IMR-90 (cell line): ENCODE data around the gene SIGLEC15. TPM values are rescaled to one million over a fixed set of nuclear protein-coding genes. Genes with fewer than 3 reads are reported as not detected.
"Not testable (repeated sequence)": the region's sequence is repeated elsewhere in the genome, so short reads cannot be mapped to it uniquely, and the experiment has no call there.

Source experiments
- ATAC-seq: fragments of 200-7000 bp; cut with Tn5 transposase; 2 replicates; pipeline ENCODE4 v1.9.1; 2020; ENCODE audit warnings: low read depth, mild to moderate bottlenecking, moderate library complexity
- BruUV-seq: library from RNA; stranded (reverse); fragments of 400-500 nt; replicated peaks from 2 replicates; lab custom pipeline; 2021; lab: Mats Ljungman, UMichigan
- CTCF ChIA-PET: fragments of 300-600 bp; formaldehyde crosslinking; extraction: SDS; loops from one replicate; lab custom pipeline; 2021; ENCODE audit warnings: antibody characterized with exemption; lab: Yijun Ruan, JAX
- POLR2A ChIA-PET: fragments of 300-600 bp; sonication (Branson Sonifier 250); formaldehyde crosslinking; loops from one replicate; lab custom pipeline; 2022; ENCODE audit warnings: antibody characterized with exemption; ENCODE audit not compliant: unreplicated experiment; lab: Charles Lee
- DNase-seq: peaks from one replicate; pipeline ENCODE4 v3.0.0; 2013
- H2AFZ ChIP-seq: replicated peaks from 2 replicates; pipeline ENCODE3; 2013; ENCODE audit warnings: low read length, mild to moderate bottlenecking; ENCODE audit not compliant: poor library complexity
- H2AK5ac ChIP-seq: 2 replicates; pipeline ENCODE4 v1.6.1; 2013; ENCODE audit warnings: low read depth, low read length, inconsistent platforms
- H2AK9ac ChIP-seq: replicated peaks from 2 replicates; pipeline ENCODE3; 2013; ENCODE audit warnings: mild to moderate bottlenecking, low read depth, low read length, moderate library complexity; ENCODE audit not compliant: poor library complexity
- H2BK120ac ChIP-seq: 2 replicates; pipeline ENCODE4 v1.6.1; 2013; ENCODE audit warnings: low read depth, low read length, inconsistent platforms
- H2BK15ac ChIP-seq: 3 replicates; pipeline ENCODE4 v1.6.1; 2013; ENCODE audit warnings: low read depth, low read length, inconsistent platforms
- H2BK20ac ChIP-seq: 2 replicates; pipeline ENCODE4 v1.6.1; 2013; ENCODE audit warnings: low read depth, mild to moderate bottlenecking, inconsistent platforms, low read length, moderate library complexity
- H2BK5ac ChIP-seq: 2 replicates; pipeline ENCODE4 v1.6.1; 2013; ENCODE audit warnings: mild to moderate bottlenecking, low read depth, low read length, inconsistent platforms; ENCODE audit not compliant: poor library complexity, severe bottlenecking
- H3K14ac ChIP-seq: replicated peaks from 2 replicates; pipeline ENCODE4 v1.6.1; 2013; ENCODE audit warnings: low read depth, low read length, inconsistent platforms
- H3K18ac ChIP-seq: 2 replicates; pipeline ENCODE4 v1.6.1; 2013; ENCODE audit warnings: low read depth, low read length, control low read depth
- H3K23ac ChIP-seq: 2 replicates; pipeline ENCODE4 v1.6.1; 2013; ENCODE audit warnings: low read depth, low read length, inconsistent platforms
- H3K27ac ChIP-seq: 2 replicates; pipeline ENCODE4 v1.5.1; 2013; ENCODE audit warnings: mild to moderate bottlenecking, control low read depth, low read length; ENCODE audit not compliant: insufficient read depth
- H3K27me3 ChIP-seq: 2 replicates; pipeline ENCODE4 v1.6.1; 2013; ENCODE audit warnings: low read length; ENCODE audit not compliant: control insufficient read depth, insufficient read depth
- H3K36me3 ChIP-seq: 2 replicates; pipeline ENCODE4 v1.6.1; 2013; ENCODE audit warnings: low read length, mixed read lengths; ENCODE audit not compliant: control insufficient read depth, insufficient read depth
- H3K4ac ChIP-seq: 2 replicates; pipeline ENCODE4 v1.6.1; 2013; ENCODE audit warnings: low read depth, low read length, inconsistent platforms
- H3K4me1 ChIP-seq: 2 replicates; pipeline ENCODE4 v1.6.1; 2013; ENCODE audit warnings: low read length, mixed read lengths; ENCODE audit not compliant: control insufficient read depth, insufficient read depth
- H3K4me2 ChIP-seq: 2 replicates; pipeline ENCODE4 v1.6.1; 2013; ENCODE audit warnings: low read depth, mild to moderate bottlenecking, control low read depth, low read length, moderate library complexity
- H3K4me3 ChIP-seq: 2 replicates; pipeline ENCODE4 v1.5.1; 2013; ENCODE audit warnings: low read depth, mild to moderate bottlenecking, control low read depth, low read length, moderate library complexity; ENCODE audit not compliant: insufficient read depth
- H3K56ac ChIP-seq: 2 replicates; pipeline ENCODE4 v1.6.1; 2013; ENCODE audit warnings: low read length, inconsistent platforms; ENCODE audit not compliant: insufficient read depth; ENCODE audit errors: extremely low read depth
- H3K79me1 ChIP-seq, 2 experiments: 2 replicates each; pipeline ENCODE4 v1.6.1; 2013; ENCODE audit warnings: low read length in 2 of 2, inconsistent platforms in 1 of 2, low read depth in 1 of 2
- H3K9ac ChIP-seq: 2 replicates; pipeline ENCODE4 v1.6.1; 2013; ENCODE audit warnings: low read depth, low read length, control low read depth
- H3K9me1 ChIP-seq: 2 replicates; pipeline ENCODE4 v1.6.1; 2013; ENCODE audit warnings: low read length, inconsistent platforms; ENCODE audit not compliant: insufficient read depth
- H3K9me3 ChIP-seq: 2 replicates; pipeline ENCODE4 v1.6.1; 2013; ENCODE audit warnings: low read length; ENCODE audit not compliant: control insufficient read depth, insufficient read depth
- H4K20me1 ChIP-seq: 2 replicates; pipeline ENCODE4 v1.6.1; 2013; ENCODE audit warnings: low read length, inconsistent platforms; ENCODE audit not compliant: insufficient read depth
- H4K5ac ChIP-seq: 2 replicates; pipeline ENCODE4 v1.6.1; 2013; ENCODE audit warnings: mild to moderate bottlenecking, low read depth, low read length, control low read depth
- H4K8ac ChIP-seq, 2 experiments: 2 replicates each; pipeline ENCODE4 v1.6.1; 2013; ENCODE audit warnings: low read depth in 2 of 2, low read length in 2 of 2, control low read depth in 1 of 2, inconsistent platforms in 1 of 2
- H4K91ac ChIP-seq: 2 replicates; pipeline ENCODE4 v1.6.1; 2013; ENCODE audit warnings: low read depth, low read length, inconsistent platforms; ENCODE audit not compliant: insufficient read depth
- WGBS, 2 experiments: methylation state at CpG; one replicate each; pipeline versions ENCODE4 v1.1.5 to v1.1.7; 2013; ENCODE audit warnings: missing lambda C conversion rate in 2 of 2; ENCODE audit not compliant: insufficient read length in 1 of 2; ENCODE audit errors: extremely low coverage in 2 of 2; 5-methylcytosine and 5-hydroxymethylcytosine counted together
- dilution Hi-C: fragments of 300-500 bp; cut with HindIII; formaldehyde crosslinking; loops from one replicate; pipeline ENCODE4 v1.14.3; 2018; ENCODE audit warnings: low sequenced_read_pairs; ENCODE audit not compliant: unreplicated experiment
- in situ Hi-C: fragments of 300-500 bp; cut with MboI; formaldehyde crosslinking; loops from 3 replicates; pipeline ENCODE4 v1.14.3; 2019; ENCODE audit warnings: low sequenced_read_pairs, inconsistent platforms, mixed read lengths
- intact Hi-C: fragments of 100-400 bp; cut with micrococcal nuclease; formaldehyde crosslinking; loops from 2 replicates; pipeline ENCODE4 v1.10.0; 2022
- polyA plus RNA-seq, 3 experiments: library from polyadenylated mRNA; depleted of rRNA; stranded (reverse); fragments of >200 nt; gene quantifications; 2 replicates each; pipeline ENCODE4 v1.2.3, GENCODE V29; 2012; ENCODE audit warnings: low replicate concordance in 1 of 3
- total RNA-seq: library from RNA; depleted of rRNA; stranded (reverse); fragments of >200 nt; gene quantifications from 2 replicates; pipeline ENCODE4 v1.2.3, GENCODE V29; 2012

The SIGLEC15 gene
- total and polyA plus RNA-seq, 2 of the 4 experiments (the other 2 are of a cell fraction): 1.1 to 1.8 TPM

DNA sequence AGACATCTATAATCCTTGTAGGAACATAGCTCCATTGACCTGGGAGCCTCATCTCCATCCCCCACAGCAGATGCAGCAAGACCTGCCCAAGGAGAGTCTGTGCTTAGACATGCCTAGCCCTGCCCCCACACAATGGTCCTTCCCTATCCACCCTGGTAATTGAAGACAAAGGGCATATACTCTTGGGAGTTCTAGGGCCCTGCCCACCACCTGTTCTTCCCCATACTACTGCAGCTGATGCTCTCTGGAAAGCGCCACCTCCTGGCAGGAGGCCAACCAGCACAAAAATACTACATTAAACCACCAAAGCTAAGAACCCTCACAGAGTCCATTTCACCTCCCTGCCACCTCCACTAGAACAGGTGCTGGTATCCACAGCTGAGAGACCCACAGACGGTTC, 18.3 kb upstream of the SIGLEC15 start:
- Histone ChIP-seq H2BK15ac (peak overlapping the region; percentile 89), H2BK120ac (peak overlapping the region; percentile 98), H4K8ac (peak overlapping the region; percentile 75 to 97), H3K23ac (peak overlapping the region; percentile 90; the same call in 1 of the 2 replicates), H4K5ac (peak overlapping the region; percentile 71; the same call in 1 of the 2 replicates), H4K91ac (peak overlapping the region; percentile 95), H3K4me1 (peaks cover 17% of the 10 kb centered on the region), H3K18ac (peak overlapping the region; percentile 93), H2BK5ac (peak overlapping the region; percentile 87), H2AK5ac (peak overlapping the region; percentile 45), H3K14ac (peak overlapping the region; percentile 93), H3K27ac (peak overlapping the region; percentile 86), H2BK20ac (peak overlapping the region; percentile 97), H3K4ac (peak overlapping the region; percentile 86)
- in situ Hi-C loops, H3K79me1 ChIP-seq, H2AFZ ChIP-seq, H3K9me1 ChIP-seq, H3K27me3 ChIP-seq, H3K4me2 ChIP-seq, H3K9ac ChIP-seq, H2AK9ac ChIP-seq, H3K9me3 ChIP-seq, POLR2A ChIA-PET, H4K20me1 ChIP-seq, intact Hi-C loops, ATAC-seq, H3K4me3 ChIP-seq, H3K56ac ChIP-seq, CTCF ChIA-PET, BruUV-seq, H3K36me3 ChIP-seq, DNase-seq, dilution Hi-C loops: not testable (repeated sequence)
- no CpG with 5 or more reads among the region's 2 CpGs for WGBS, 2 experiments

DNA sequence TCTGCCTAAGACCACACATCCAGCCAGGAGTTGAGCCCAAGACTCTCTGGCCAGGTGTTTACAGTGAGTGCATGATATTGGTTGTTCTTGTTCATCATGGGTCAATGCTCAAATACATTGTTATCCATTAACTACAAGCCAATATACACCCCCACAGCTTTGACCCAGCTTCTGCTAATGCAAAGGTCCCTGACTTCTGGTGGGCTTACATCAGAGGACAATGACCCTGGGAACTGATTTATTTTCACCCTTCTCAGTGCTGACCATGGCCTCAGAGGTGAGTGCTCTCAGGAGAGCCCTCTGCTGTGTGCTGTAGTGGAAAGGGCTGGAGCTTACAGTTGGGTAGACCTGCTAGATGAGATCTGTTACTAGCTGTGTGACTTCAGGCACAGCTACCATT, 10.7 kb upstream of the SIGLEC15 start:
- H3K4me2 ChIP-seq, POLR2A ChIA-PET, H4K91ac ChIP-seq, CTCF ChIA-PET, BruUV-seq, H3K4me3 ChIP-seq, ATAC-seq, H3K23ac ChIP-seq, H3K27ac ChIP-seq, H3K9ac ChIP-seq, dilution Hi-C loops, H2BK15ac ChIP-seq, in situ Hi-C loops, H2AK9ac ChIP-seq, H3K18ac ChIP-seq, H3K27me3 ChIP-seq, H4K20me1 ChIP-seq, H3K9me1 ChIP-seq, H3K4me1 ChIP-seq, intact Hi-C loops, H3K14ac ChIP-seq, H3K36me3 ChIP-seq, H3K4ac ChIP-seq, H4K5ac ChIP-seq, H3K9me3 ChIP-seq, H2BK20ac ChIP-seq, H2AK5ac ChIP-seq, H3K56ac ChIP-seq, H3K79me1 ChIP-seq, H2BK5ac ChIP-seq, DNase-seq, H2AFZ ChIP-seq, H2BK120ac ChIP-seq: not testable (repeated sequence)
- H4K8ac ChIP-seq: 0 out of 4 replicates have a peak overlapping the region, but pooled peaks of 1 of the 2 experiments have one; percentile 4
